ENCODE results near the gene NAA15. TPM values are rescaled to one million over a fixed set of nuclear protein-coding genes. Genes with fewer than 3 reads are reported as not detected.

NAA15 gene
- total RNA-seq, 1 experiment from 2014 or later: 98.9 TPM

DNA sequence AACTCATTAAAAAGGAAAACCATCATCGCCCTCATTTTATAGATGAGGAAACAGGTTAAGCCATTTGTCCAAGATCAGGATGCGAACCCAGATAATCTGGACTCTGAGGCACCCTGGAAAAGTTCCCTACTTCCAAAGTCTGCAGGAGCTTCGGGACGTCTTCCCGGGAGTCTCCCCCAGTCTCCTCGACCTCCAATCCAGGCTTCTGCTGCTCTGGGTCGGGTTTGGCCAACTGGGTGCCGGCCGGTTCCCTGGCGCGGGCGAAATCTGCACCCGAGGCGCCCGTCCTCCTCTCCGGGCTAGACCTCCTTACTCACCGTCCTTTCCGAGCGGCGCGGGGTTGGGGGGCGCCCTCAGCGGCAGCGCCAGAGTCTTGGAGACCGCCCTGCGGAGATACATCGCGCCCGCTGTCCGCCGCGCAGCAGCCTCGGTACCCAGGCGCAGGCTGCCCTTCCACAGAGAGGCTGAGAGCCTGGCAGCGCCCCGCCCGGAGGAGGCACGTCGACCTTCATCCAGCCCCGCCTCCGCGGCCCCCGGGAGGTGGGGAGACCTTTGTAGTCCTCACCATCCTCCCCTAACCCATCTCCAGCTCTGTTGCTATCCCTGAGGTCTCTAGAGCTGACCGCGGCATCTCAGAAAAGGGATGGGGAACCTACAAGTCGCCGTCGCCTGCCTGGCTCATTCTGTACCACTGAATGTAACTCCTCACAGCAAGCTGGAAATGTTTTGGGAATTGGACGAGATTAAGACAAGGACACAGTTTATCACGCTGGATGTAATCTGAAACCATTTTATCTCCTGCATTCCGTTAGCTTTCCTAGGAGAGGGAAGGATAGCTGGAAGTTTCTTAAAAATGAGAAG lies 21.3 kb upstream of the NAA15 start, which contains the start of gene MGARP (continued):
- TF ChIP-seq, protein P1, sequence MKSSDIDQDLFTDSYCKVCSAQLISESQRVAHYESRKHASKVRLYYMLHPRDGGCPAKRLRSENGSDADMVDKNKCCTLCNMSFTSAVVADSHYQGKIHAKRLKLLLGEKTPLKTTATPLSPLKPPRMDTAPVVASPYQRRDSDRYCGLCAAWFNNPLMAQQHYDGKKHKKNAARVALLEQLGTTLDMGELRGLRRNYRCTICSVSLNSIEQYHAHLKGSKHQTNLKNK (CRISPR knock-in tag; IDR thresholded peaks at IDR 0.05): no peak
- TF ChIP-seq TEAD4 (CRISPR knock-in tag; IDR thresholded peaks at IDR 0.05): no peak
- TF ChIP-seq, protein P2, sequence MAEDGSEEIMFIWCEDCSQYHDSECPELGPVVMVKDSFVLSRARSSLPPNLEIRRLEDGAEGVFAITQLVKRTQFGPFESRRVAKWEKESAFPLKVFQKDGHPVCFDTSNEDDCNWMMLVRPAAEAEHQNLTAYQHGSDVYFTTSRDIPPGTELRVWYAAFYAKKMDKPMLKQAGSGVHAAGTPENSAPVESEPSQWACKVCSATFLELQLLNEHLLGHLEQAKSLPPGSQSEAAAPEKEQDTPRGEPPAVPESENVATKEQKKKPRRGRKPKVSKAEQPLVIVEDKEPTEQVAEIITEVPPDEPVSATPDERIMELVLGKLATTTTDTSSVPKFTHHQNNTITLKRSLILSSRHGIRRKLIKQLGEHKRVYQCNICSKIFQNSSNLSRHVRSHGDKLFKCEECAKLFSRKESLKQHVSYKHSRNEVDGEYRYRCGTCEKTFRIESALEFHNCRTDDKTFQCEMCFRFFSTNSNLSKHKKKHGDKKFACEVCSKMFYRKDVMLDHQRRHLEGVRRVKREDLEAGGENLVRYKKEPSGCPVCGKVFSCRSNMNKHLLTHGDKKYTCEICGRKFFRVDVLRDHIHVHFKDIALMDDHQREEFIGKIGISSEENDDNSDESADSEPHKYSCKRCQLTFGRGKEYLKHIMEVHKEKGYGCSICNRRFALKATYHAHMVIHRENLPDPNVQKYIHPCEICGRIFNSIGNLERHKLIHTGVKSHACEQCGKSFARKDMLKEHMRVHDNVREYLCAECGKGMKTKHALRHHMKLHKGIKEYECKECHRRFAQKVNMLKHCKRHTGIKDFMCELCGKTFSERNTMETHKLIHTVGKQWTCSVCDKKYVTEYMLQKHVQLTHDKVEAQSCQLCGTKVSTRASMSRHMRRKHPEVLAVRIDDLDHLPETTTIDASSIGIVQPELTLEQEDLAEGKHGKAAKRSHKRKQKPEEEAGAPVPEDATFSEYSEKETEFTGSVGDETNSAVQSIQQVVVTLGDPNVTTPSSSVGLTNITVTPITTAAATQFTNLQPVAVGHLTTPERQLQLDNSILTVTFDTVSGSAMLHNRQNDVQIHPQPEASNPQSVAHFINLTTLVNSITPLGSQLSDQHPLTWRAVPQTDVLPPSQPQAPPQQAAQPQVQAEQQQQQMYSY (CRISPR knock-in tag; IDR thresholded peaks at IDR 0.05): no peak
- no peak for TF ChIP-seq GABPB1 (CRISPR knock-in tag; IDR thresholded peaks at IDR 0.05)
- TF ChIP-seq ELF4 (CRISPR knock-in tag; IDR thresholded peaks at IDR 0.05; ENCODE audit: low read depth): no peak

DNA sequence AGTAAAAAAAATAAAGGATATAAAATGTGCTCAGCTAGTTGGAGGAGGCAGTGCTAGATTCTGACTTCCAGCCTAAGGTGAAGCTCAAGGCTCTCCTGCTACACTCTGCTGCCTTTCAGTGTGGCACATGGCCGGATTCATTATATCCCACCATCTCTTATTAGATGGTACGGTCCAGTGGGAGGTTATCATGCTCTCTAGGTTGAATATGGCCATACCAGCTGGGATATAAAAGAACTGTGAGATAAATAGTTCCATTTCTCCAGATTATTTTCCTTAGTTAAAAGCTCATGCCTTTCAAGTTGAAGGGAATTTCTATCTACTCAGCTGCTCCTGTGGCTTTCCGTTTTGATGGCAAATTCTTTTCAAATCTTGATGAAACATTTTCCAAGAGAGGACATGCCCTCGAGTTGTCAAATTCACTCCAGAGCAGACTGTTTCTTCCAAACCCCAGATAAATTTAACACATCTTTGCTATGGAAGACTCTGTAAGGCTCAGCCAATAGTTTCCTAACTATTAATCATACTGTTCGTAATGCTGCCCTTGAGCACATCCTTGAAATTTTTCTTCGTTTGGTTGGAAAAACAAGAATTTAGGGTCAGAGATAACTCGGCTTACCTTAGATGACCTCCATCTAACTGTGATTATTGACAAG lies 19.1 kb upstream of the NAA15 start:
- Mint-ChIP-seq H3K9me3 (peaks cover 17% of the 10 kb centered on the region), H3K4me3 (no peak overlapping the region), H3K4me1 (peaks cover 18% of the 10 kb centered on the region), H3K27ac (no peak overlapping the region), H3K27me3 (ENCODE audit: low read depth) (peaks cover 44% of the 10 kb centered on the region), H3K36me3 (peaks cover 14% of the 10 kb centered on the region)
- ATAC-seq (no peak), DNase-seq (ENCODE audit: low spot score) (no peak)
- CTCF ChIA-PET: interaction anchor here (0.6 to 1.4 kb wide), 3 partner anchors 19 to 297 kb away, joined by 3 to 10 read pairs (median 5); partner anchors contain the start of gene NAA15
- no peak for TF ChIP-seq ZNF396 (CRISPR knock-in tag; IDR thresholded peaks at IDR 0.05; ENCODE audit: borderline replicate concordance)
- TF ChIP-seq, protein P3, sequence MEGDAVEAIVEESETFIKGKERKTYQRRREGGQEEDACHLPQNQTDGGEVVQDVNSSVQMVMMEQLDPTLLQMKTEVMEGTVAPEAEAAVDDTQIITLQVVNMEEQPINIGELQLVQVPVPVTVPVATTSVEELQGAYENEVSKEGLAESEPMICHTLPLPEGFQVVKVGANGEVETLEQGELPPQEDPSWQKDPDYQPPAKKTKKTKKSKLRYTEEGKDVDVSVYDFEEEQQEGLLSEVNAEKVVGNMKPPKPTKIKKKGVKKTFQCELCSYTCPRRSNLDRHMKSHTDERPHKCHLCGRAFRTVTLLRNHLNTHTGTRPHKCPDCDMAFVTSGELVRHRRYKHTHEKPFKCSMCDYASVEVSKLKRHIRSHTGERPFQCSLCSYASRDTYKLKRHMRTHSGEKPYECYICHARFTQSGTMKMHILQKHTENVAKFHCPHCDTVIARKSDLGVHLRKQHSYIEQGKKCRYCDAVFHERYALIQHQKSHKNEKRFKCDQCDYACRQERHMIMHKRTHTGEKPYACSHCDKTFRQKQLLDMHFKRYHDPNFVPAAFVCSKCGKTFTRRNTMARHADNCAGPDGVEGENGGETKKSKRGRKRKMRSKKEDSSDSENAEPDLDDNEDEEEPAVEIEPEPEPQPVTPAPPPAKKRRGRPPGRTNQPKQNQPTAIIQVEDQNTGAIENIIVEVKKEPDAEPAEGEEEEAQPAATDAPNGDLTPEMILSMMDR (IDR thresholded peaks at IDR 0.05): no peak
- TF ChIP-seq SMAD3 (CRISPR knock-in tag; IDR thresholded peaks at IDR 0.05; ENCODE audit: borderline replicate concordance): no peak
- TF ChIP-seq, protein P4, sequence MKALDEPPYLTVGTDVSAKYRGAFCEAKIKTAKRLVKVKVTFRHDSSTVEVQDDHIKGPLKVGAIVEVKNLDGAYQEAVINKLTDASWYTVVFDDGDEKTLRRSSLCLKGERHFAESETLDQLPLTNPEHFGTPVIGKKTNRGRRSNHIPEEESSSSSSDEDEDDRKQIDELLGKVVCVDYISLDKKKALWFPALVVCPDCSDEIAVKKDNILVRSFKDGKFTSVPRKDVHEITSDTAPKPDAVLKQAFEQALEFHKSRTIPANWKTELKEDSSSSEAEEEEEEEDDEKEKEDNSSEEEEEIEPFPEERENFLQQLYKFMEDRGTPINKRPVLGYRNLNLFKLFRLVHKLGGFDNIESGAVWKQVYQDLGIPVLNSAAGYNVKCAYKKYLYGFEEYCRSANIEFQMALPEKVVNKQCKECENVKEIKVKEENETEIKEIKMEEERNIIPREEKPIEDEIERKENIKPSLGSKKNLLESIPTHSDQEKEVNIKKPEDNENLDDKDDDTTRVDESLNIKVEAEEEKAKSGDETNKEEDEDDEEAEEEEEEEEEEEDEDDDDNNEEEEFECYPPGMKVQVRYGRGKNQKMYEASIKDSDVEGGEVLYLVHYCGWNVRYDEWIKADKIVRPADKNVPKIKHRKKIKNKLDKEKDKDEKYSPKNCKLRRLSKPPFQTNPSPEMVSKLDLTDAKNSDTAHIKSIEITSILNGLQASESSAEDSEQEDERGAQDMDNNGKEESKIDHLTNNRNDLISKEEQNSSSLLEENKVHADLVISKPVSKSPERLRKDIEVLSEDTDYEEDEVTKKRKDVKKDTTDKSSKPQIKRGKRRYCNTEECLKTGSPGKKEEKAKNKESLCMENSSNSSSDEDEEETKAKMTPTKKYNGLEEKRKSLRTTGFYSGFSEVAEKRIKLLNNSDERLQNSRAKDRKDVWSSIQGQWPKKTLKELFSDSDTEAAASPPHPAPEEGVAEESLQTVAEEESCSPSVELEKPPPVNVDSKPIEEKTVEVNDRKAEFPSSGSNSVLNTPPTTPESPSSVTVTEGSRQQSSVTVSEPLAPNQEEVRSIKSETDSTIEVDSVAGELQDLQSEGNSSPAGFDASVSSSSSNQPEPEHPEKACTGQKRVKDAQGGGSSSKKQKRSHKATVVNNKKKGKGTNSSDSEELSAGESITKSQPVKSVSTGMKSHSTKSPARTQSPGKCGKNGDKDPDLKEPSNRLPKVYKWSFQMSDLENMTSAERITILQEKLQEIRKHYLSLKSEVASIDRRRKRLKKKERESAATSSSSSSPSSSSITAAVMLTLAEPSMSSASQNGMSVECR (CRISPR knock-in tag; IDR thresholded peaks at IDR 0.05; ENCODE audit: borderline replicate concordance): no peak
- TF ChIP-seq NR3C1 (CRISPR knock-in tag; conservative IDR thresholded peaks at IDR 0.05; ENCODE audit: low read depth): no peak
- TF ChIP-seq, protein P1 (CRISPR knock-in tag; IDR thresholded peaks at IDR 0.05): no peak
- TF ChIP-seq, protein P5, sequence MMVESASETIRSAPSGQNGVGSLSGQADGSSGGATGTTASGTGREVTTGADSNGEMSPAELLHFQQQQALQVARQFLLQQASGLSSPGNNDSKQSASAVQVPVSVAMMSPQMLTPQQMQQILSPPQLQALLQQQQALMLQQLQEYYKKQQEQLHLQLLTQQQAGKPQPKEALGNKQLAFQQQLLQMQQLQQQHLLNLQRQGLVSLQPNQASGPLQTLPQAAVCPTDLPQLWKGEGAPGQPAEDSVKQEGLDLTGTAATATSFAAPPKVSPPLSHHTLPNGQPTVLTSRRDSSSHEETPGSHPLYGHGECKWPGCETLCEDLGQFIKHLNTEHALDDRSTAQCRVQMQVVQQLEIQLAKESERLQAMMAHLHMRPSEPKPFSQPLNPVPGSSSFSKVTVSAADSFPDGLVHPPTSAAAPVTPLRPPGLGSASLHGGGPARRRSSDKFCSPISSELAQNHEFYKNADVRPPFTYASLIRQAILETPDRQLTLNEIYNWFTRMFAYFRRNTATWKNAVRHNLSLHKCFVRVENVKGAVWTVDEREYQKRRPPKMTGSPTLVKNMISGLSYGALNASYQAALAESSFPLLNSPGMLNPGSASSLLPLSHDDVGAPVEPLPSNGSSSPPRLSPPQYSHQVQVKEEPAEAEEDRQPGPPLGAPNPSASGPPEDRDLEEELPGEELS (CRISPR knock-in tag; IDR thresholded peaks at IDR 0.05): no peak
- no peak for TF ChIP-seq TCF7 (CRISPR knock-in tag; IDR thresholded peaks at IDR 0.05; ENCODE audit: low read depth)
- POLR2A ChIA-PET: interaction anchor here (0.7 kb wide), 1 partner anchor 1013 kb away, joined by 3 read pairs; no protein-coding TSS in a partner anchor
